Measurements from ENCODE around the gene STX5. TPM values are rescaled to one million over a fixed set of nuclear protein-coding genes. Genes with fewer than 3 reads are reported as not detected.

STX5 gene
- total and polyA plus RNA-seq, 10 of the 15 experiments (the other 5 are each of a cell fraction or from before 2014, with no cell fraction given), result 3.8 to 35.4 (median 27.4) TPM

GRCh38 chr11:62774407-62774806 is 57.4 kb downstream of the STX5 start (continued):
- no peak for TF ChIP-seq SIX5 (IDR thresholded peaks at IDR 0.05; ENCODE audit: low read depth, low read length, severe bottlenecking)
- no peak for TF ChIP-seq GABPA (IDR thresholded peaks at IDR 0.05; ENCODE audit: low read depth)
- no peak for TF ChIP-seq KLF5 (IDR thresholded peaks at IDR 0.05; ENCODE audit: partially characterized antibody)
- TF ChIP-seq IRF3 (IDR thresholded peaks at IDR 0.05), result no peak
- TF ChIP-seq, protein P1, sequence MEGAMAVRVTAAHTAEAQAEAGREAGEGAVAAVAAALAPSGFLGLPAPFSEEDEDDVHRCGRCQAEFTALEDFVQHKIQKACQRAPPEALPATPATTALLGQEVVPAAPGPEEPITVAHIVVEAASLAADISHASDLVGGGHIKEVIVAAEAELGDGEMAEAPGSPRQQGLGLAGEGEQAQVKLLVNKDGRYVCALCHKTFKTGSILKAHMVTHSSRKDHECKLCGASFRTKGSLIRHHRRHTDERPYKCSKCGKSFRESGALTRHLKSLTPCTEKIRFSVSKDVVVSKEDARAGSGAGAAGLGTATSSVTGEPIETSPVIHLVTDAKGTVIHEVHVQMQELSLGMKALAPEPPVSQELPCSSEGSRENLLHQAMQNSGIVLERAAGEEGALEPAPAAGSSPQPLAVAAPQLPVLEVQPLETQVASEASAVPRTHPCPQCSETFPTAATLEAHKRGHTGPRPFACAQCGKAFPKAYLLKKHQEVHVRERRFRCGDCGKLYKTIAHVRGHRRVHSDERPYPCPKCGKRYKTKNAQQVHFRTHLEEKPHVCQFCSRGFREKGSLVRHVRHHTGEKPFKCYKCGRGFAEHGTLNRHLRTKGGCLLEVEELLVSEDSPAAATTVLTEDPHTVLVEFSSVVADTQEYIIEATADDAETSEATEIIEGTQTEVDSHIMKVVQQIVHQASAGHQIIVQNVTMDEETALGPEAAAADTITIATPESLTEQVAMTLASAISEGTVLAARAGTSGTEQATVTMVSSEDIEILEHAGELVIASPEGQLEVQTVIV (IDR thresholded peaks at IDR 0.05; ENCODE audit: borderline replicate concordance, partially characterized antibody), result no peak

- Histone ChIP-seq H3K79me2 (ENCODE audit: control insufficient read depth, insufficient read depth, low read length) (peaks cover 12% of the 10 kb centered on the region), H3K36me3 (ENCODE audit: control insufficient read depth in 2 of 2, insufficient read depth in 2 of 2, low read length in 1 of 2) (peaks cover 2 to 6% of the 10 kb centered on the region in 2 experiments; a peak in 3 of 4 replicates), H3K4me3 (peak within 1 kb of the TSS; percentile 86), H3K9ac (ENCODE audit: control insufficient read depth, insufficient read depth, low read length) (peak within 1 kb of the TSS; percentile 83), H4K20me1 (ENCODE audit: control insufficient read depth, insufficient read depth) (no peaks in the 10 kb centered on the region), H3K27ac (ENCODE audit: control insufficient read depth, insufficient read depth) (peak within 1 kb of the TSS; percentile 82), H3K4me1 (ENCODE audit: control insufficient read depth, insufficient read depth, low read length) (peaks cover 17% of the 10 kb centered on the region), H3K9me3 (replicated peaks; ENCODE audit: control insufficient read depth, insufficient read depth, low read length) (no peaks in the 10 kb centered on the region), H3K27me3 (replicated peaks in 1 of 2; ENCODE audit: control insufficient read depth in 2 of 2, insufficient read depth in 2 of 2, low read length in 1 of 2) (no peaks in the 10 kb centered on the region), H2AFZ (ENCODE audit: control insufficient read depth, low read depth, low read length) (peak within 1 kb of the TSS; percentile 88), H3K4me2 (ENCODE audit: control insufficient read depth, insufficient read depth) (peak within 1 kb of the TSS; percentile 98)
- FAIRE-seq (peak; percentile 97), DNase-seq (ENCODE audit: low read depth, low spot score) (peak; percentile 77), ATAC-seq (peak; percentile 92)
- BruUV-seq (replicated peaks), result TSS peak; percentile 72
- 2% methylated on average over 44 of the region's 60 CpGs for WGBS (ENCODE audit: insufficient coverage, insufficient replicate concordance, low lambda C conversion rate, missing lambda C conversion rate)
- intact Hi-C loops (cut with micrococcal nuclease; ENCODE audit: unreplicated experiment) (loop anchor here (2.0 to 5.0 kb wide), 2 partner anchors 15 to 44 kb away; partner anchors contain the start of genes HNRNPUL2, TMEM179B and TTC9C), in situ Hi-C loops (cut with MboI) (no loop called here)
- RAD21 ChIA-PET (ENCODE audit: unreplicated experiment), result interaction anchor here (0.6 to 4.2 kb wide), 15 partner anchors 10 to 347 kb away, joined by 3 to 33 read pairs (median 5); partner anchors contain the start of genes BSCL2, EEF1G, GANAB and HNRNPUL2
- CTCF ChIA-PET, result interaction anchor here (0.7 to 9.6 kb wide), 18 partner anchors 9 to 377 kb away, joined by 3 to 85 read pairs (median 4); partner anchors contain the start of genes HNRNPUL2, LRRN4CL, POLR2G and TMEM179B
- SMC1A ChIA-PET (ENCODE audit: uncharacterized antibody, unreplicated experiment), result interaction anchor here (0.7 to 4.8 kb wide), 10 partner anchors 9 to 347 kb away, joined by 3 to 22 read pairs (median 4); partner anchors contain the start of genes HNRNPUL2, POLR2G, TMEM179B and TTC9C
- POLR2A ChIA-PET, result interaction anchor here (0.6 to 5.2 kb wide), 22 partner anchors 7 to 1241 kb away, joined by 3 to 44 read pairs (median 4); partner anchors contain the start of genes C11orf98, CSKMT, EEF1G and GNG3
- peak; percentile 81 for TF ChIP-seq SP1 (IDR thresholded peaks at IDR 0.05; ENCODE audit: low read depth, low read length)
- peak; percentile 77; the same call in 1 of the 2 replicates for TF ChIP-seq GATAD2B (conservative IDR thresholded peaks at IDR 0.05; ENCODE audit: low read depth)
- TF ChIP-seq USF2 (IDR thresholded peaks at IDR 0.05; ENCODE audit: borderline replicate concordance, low read depth, low read length), result peak; percentile 88
- no peak for TF ChIP-seq JUND (IDR thresholded peaks at IDR 0.05; ENCODE audit: low read depth, low read length)
- TF ChIP-seq EED (IDR thresholded peaks at IDR 0.05; ENCODE audit: low read depth), result peak; percentile 80; the same call in 1 of the 2 replicates
- TF ChIP-seq BHLHE40 (IDR thresholded peaks at IDR 0.05; ENCODE audit: borderline replicate concordance in 1 of 2, low read depth in 2 of 2, low read length in 1 of 2), result peak; percentile 80 to 95
Observed at GRCh38 chr11:62771144-62772021, 60.5 kb downstream of the STX5 start, which contains the start of gene TAF6L. TSS of gene TAF6L (plus strand) at chr11:62771396. CDS start at chr11:62775784, 4,388 bp downstream.
